ENCODE data around the gene TBCCD1.
"Not testable (repeated sequence)": the region's sequence is repeated elsewhere in the genome, so short reads cannot be mapped to it uniquely, and the experiment has no call there.

The TBCCD1 gene

GRCh38 chr3:186596568-186597287 lies 29.6 kb upstream of the TBCCD1 start:
- H3K27ac ChIP-seq, result no peak overlapping the region
- no peaks in the 10 kb centered on the region for H3K36me3 ChIP-seq
- no peaks in the 10 kb centered on the region for H3K27me3 ChIP-seq
- H3K9me3 ChIP-seq, result no peaks in the 10 kb centered on the region
- H4K20me1 ChIP-seq, result no peaks in the 10 kb centered on the region
- no peaks in the 10 kb centered on the region for H3K4me1 ChIP-seq
- no peak for TF ChIP-seq Cebpa-rat (IDR thresholded peaks at IDR 0.05)
- no peak overlapping the region for H3K4me3 ChIP-seq
- no peak overlapping the region for H3K4me2 ChIP-seq
- no peak overlapping the region for H3K9ac ChIP-seq

- Histone ChIP-seq H3K4me2 (no peak overlapping the region), H3K4me1 (no peaks in the 10 kb centered on the region), H3K36me3 (no peaks in the 10 kb centered on the region), H3K4me3 (no peak overlapping the region), H3K9me3 (no peaks in the 10 kb centered on the region), H3K27me3 (no peaks in the 10 kb centered on the region), H4K20me1 (no peaks in the 10 kb centered on the region), H3K27ac (no peak overlapping the region), H3K9ac (no peak overlapping the region)
- TF ChIP-seq Cebpa-rat (IDR thresholded peaks at IDR 0.05), result no peak
Measured at GRCh38 chr3:186594591-186595113, 27.5 kb upstream of the TBCCD1 start.

GRCh38 chr3:186593862-186594261 lies 26.7 kb upstream of the TBCCD1 start:
- TF ChIP-seq Cebpa-rat (IDR thresholded peaks at IDR 0.05), result no peak
- no peak overlapping the region for H3K27ac ChIP-seq
- H3K27me3 ChIP-seq, result no peaks in the 10 kb centered on the region
- H3K4me2 ChIP-seq, result no peak overlapping the region
- H3K4me3 ChIP-seq, result no peak overlapping the region
- no peak overlapping the region for H3K9ac ChIP-seq
- no peaks in the 10 kb centered on the region for H3K4me1 ChIP-seq
- H3K36me3 ChIP-seq, result no peaks in the 10 kb centered on the region
- no peaks in the 10 kb centered on the region for H4K20me1 ChIP-seq
- no peaks in the 10 kb centered on the region for H3K9me3 ChIP-seq

GRCh38 chr3:186592682-186593081 lies 25.5 kb upstream of the TBCCD1 start:
- Histone ChIP-seq H3K4me1 (no peaks in the 10 kb centered on the region), H3K27me3 (no peaks in the 10 kb centered on the region), H3K9me3 (no peaks in the 10 kb centered on the region), H3K36me3 (no peaks in the 10 kb centered on the region), H3K4me3 (no peak overlapping the region), H3K27ac (no peak overlapping the region), H4K20me1 (no peaks in the 10 kb centered on the region), H3K4me2 (no peak overlapping the region), H3K9ac (no peak overlapping the region)
- TF ChIP-seq Cebpa-rat (IDR thresholded peaks at IDR 0.05), result no peak

- TF ChIP-seq Cebpa-rat (IDR thresholded peaks at IDR 0.05), result no peak
- H3K4me2 ChIP-seq, result no peak overlapping the region
Measured at GRCh38 chr3:186590580-186591295, 23.6 kb upstream of the TBCCD1 start.

GRCh38 chr3:186589856-186590579 lies 22.9 kb upstream of the TBCCD1 start:
- H3K36me3 ChIP-seq, result peaks cover 15% of the 10 kb centered on the region
- TF ChIP-seq Cebpa-rat (IDR thresholded peaks at IDR 0.05), result no peak
- H3K27me3 ChIP-seq, result no peaks in the 10 kb centered on the region
- H3K4me2 ChIP-seq, result no peak overlapping the region
- H3K27ac ChIP-seq, result no peak overlapping the region
- no peaks in the 10 kb centered on the region for H3K4me1 ChIP-seq
- no peaks in the 10 kb centered on the region for H4K20me1 ChIP-seq
- H3K9ac ChIP-seq, result no peak overlapping the region
- no peak overlapping the region for H3K4me3 ChIP-seq
- H3K9me3 ChIP-seq, result no peaks in the 10 kb centered on the region

More at GRCh38 chr3:186590580-186591295, 23.6 kb upstream of the TBCCD1 start:
- Histone ChIP-seq H3K9me3 (no peaks in the 10 kb centered on the region), H3K27me3 (no peaks in the 10 kb centered on the region), H3K4me3 (no peak overlapping the region), H3K27ac (no peak overlapping the region), H4K20me1 (no peaks in the 10 kb centered on the region), H3K9ac (no peak overlapping the region), H3K4me1 (no peaks in the 10 kb centered on the region), H3K36me3 (peaks cover 8% of the 10 kb centered on the region)

- no peaks in the 10 kb centered on the region for H3K9me3 ChIP-seq
- no peaks in the 10 kb centered on the region for H3K27me3 ChIP-seq
- no peak overlapping the region for H3K27ac ChIP-seq
- peaks cover 24% of the 10 kb centered on the region for H3K36me3 ChIP-seq
- no peaks in the 10 kb centered on the region for H3K4me1 ChIP-seq
- TF ChIP-seq Cebpa-rat (IDR thresholded peaks at IDR 0.05), result no peak
- H3K9ac ChIP-seq, result no peak overlapping the region
- no peaks in the 10 kb centered on the region for H4K20me1 ChIP-seq
- no peak overlapping the region for H3K4me2 ChIP-seq
- H3K4me3 ChIP-seq, result no peak overlapping the region
Measured at GRCh38 chr3:186589121-186589520, 22.0 kb upstream of the TBCCD1 start.

GRCh38 chr3:186588632-186589031 lies 21.5 kb upstream of the TBCCD1 start:
- Histone ChIP-seq H4K20me1 (no peaks in the 10 kb centered on the region), H3K4me3 (no peak overlapping the region), H3K4me1 (no peaks in the 10 kb centered on the region), H3K9me3 (no peaks in the 10 kb centered on the region), H3K27ac (no peak overlapping the region), H3K36me3 (peaks cover 29% of the 10 kb centered on the region), H3K4me2 (no peak overlapping the region), H3K27me3 (no peaks in the 10 kb centered on the region), H3K9ac (no peak overlapping the region)
- no peak for TF ChIP-seq Cebpa-rat (IDR thresholded peaks at IDR 0.05)

GRCh38 chr3:186587183-186587582 lies 20.0 kb upstream of the TBCCD1 start:
- Histone ChIP-seq H3K36me3 (peaks cover 44% of the 10 kb centered on the region), H3K9me3 (no peaks in the 10 kb centered on the region), H3K27me3 (no peaks in the 10 kb centered on the region), H3K9ac (no peak overlapping the region), H3K4me3 (no peak overlapping the region), H3K4me1 (no peaks in the 10 kb centered on the region), H4K20me1 (no peaks in the 10 kb centered on the region), H3K4me2 (no peak overlapping the region), H3K27ac (no peak overlapping the region)
- no peak for TF ChIP-seq Cebpa-rat (IDR thresholded peaks at IDR 0.05)

- H3K9ac ChIP-seq, result not testable (repeated sequence)
Measured at GRCh38 chr3:186586245-186586644, 19.1 kb upstream of the TBCCD1 start.

More at GRCh38 chr3:186586245-186586644, 19.1 kb upstream of the TBCCD1 start:
- not testable (repeated sequence) for H3K4me3 ChIP-seq, H4K20me1 ChIP-seq, H3K27ac ChIP-seq, H3K4me1 ChIP-seq, H3K4me2 ChIP-seq, H3K27me3 ChIP-seq, H3K9me3 ChIP-seq
- peaks cover 53% of the 10 kb centered on the region for H3K36me3 ChIP-seq
